ENCODE results near the gene MX2.

GRCh38 chr21:41348434-41348833 lies 13.4 kb upstream of the MX2 start:
- no peak for TF ChIP-seq CTCF (IDR thresholded peaks at IDR 0.05)
- TF ChIP-seq EP300 (IDR thresholded peaks at IDR 0.05) = no peak
- no peak for TF ChIP-seq POLR2A (IDR thresholded peaks at IDR 0.05)

Measured in tibial nerve (tissue), 4 donors.